CD1c-positive myeloid dendritic cell (primary cell): ENCODE results near the gene CDCA4.

Experiments
- DNase-seq: peaks from one replicate; pipeline ENCODE4 v3.0.0-alpha.2; 2016; ENCODE audit errors: extremely low spot score

CDCA4 gene

DNA sequence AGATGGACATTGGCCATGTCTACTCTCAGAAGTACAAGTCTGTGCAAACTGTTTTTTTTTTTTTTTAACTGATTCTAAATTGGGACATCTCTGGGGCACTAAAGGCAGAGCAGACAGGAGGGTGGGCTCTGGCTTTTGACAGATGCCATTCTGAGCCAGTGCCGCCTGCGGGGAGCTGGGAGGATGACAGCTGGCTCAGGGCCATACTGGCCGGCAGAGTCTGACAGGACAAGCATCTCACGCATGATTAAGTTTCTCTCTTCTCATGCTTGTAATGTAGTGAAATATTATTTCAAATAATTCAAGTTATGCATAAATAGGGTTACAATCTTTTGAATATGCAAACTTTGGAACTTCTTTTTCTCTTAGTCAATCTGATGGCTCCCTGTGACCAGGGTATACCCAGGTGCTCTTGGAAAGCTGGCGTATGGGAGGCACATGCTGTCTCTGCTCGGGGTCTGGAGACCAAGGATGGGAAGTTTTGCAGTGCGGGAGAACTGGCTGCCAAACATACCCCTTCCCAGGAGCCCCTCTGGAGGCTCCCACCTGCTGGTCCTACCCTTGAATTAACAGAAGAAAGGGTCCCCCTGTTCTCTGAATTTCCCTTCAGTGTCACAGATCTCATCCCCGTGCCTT is 7.6 kb downstream of the CDCA4 start:
- DNase-seq, result no peak

GRCh38 chr14:105012171-105012985 is 8.5 kb downstream of the CDCA4 start:
- peak; percentile 25 for DNase-seq

GRCh38 chr14:105011312-105011990 is 9.4 kb downstream of the CDCA4 start:
- DNase-seq, result no peak

GRCh38 chr14:105010891-105011291 is 10.0 kb downstream of the CDCA4 start:
- no peak for DNase-seq

- DNase-seq, result no peak
Observed at GRCh38 chr14:105010106-105010505, 10.8 kb downstream of the CDCA4 start.

GRCh38 chr14:105007593-105008264 is 13.2 kb downstream of the CDCA4 start:
- no peak for DNase-seq

- DNase-seq, result no peak
Observed at GRCh38 chr14:105006831-105007592, 13.9 kb downstream of the CDCA4 start.

DNA sequence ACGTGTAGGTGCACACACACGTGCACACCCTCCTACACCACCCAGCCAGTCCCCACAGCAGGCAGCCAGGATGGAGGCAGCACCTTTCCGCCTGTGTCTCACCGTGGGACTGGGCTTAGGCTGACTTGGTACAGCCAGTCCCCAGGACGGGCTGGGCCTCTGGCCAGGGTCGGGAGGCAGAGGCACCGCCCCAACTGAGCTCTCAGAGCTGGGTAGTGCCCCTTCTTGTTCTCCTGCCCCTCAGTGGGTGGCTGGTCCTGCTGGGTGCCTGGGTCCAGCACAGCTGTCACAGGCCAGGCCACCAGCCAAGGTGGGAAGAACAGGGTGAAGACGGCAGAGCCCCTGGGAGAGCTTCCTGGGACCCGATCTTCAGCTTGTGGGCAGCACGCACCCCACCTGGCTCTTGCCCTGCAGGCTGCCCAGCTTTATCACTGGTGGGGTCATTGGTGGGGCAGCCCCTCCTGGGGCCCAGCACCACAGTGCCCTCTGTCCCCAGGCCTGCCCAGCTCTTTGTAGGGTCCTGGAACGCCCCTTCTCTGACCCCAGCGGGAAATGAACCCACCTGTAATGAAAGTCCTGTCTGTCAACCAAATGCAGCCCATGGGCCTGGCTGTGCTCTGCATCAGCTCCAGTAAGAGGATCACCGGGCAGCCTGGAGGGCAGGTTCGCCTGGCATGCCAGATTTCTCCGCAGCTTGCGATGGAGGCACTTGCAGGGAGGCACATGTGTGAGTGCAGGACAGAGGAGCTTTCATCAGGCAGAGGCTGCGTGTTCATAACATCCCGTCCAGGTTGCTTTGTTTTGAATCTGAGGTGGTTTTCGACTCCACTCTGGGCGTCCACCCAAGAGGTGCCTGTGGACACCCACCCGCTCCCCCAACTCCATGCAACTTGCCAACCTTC is 14.7 kb downstream of the CDCA4 start:
- DNase-seq, result no peak

DNA sequence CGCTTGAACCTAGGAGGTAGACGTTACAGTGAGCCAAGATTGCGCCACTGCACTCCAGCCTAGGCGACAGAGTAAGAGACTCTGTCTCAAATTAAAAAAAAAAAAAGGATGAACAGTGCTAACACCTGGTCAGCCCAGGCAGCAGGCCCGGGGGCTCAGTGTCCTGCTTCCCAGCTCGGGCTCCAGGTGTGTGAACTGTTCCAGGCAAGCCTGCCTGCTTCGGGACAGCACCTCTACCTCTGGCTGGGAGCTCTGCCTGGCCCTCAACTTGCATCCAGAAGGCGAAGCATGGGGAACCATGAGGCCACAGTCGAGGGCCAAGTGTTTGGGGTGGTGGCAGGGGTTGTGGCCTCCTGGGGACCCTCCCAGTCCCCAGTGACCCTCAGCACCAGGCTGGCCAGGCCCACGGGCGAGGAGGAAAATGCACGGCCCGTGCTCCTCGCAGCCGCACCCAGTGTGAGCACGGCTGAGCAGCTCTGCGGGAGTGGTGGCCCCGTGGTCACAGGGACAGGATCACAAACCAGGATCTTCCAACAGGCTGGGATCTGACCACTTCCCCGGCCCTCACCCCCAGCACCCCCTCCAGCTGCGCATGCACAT is 15.5 kb downstream of the CDCA4 start:
- DNase-seq, result no peak

GRCh38 chr14:104999361-104999760 is 21.5 kb downstream of the CDCA4 start:
- DNase-seq, result no peak

GRCh38 chr14:104998801-104999200 is 22.1 kb downstream of the CDCA4 start:
- no peak for DNase-seq

GRCh38 chr14:104996483-104996882 is 24.4 kb downstream of the CDCA4 start:
- DNase-seq, result no peak

DNA sequence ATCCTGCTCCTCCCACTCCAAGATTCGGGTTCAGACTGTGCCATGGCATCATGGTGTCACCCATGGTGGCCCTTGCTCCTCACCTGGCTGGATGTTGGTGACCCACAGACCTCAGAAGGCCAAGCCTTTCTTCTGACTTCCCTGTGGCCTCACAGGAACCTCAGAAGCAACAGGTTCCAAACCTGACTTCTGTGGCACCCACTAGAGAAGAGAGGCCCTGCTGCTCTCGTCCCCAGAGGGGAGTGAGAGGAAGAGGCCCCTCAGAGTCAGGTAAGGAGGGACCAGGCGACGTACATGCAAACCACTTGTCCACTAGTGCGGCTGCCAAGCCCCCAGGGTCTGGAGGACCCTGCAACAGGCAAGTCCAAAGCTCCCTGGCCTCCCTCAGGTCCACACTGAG is 24.9 kb downstream of the CDCA4 start:
- DNase-seq, result no peak

GRCh38 chr14:104994978-104995377 is 25.9 kb downstream of the CDCA4 start:
- no peak for DNase-seq

- DNase-seq, result no peak
Observed at GRCh38 chr14:104993808-104994591, 26.9 kb downstream of the CDCA4 start.

- DNase-seq, result no peak
Observed at GRCh38 chr14:104993306-104993705, 27.6 kb downstream of the CDCA4 start.

DNA sequence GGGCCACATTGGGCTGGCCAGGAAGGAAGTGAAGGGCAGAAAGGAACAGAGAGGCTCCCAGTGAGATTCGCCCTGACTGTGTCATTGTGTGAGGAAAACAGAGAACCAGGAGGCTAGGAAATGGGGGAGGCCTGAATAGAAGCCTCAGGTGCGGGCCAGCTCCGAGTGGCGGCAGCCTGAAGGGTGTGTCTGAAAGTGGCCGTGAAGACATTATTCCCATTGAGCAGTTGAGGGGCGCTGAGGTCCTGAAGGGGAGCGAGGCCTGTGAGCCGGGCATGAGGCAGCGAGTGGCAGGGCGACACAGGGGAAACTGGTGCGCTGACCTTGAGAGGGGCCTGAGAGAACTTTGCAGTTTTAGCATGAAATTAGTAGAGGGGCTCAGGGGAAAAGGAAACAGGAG is 28.4 kb downstream of the CDCA4 start:
- no peak for DNase-seq

- DNase-seq, result no peak
Observed at GRCh38 chr14:104991896-104992230, 29.0 kb downstream of the CDCA4 start.

DNA sequence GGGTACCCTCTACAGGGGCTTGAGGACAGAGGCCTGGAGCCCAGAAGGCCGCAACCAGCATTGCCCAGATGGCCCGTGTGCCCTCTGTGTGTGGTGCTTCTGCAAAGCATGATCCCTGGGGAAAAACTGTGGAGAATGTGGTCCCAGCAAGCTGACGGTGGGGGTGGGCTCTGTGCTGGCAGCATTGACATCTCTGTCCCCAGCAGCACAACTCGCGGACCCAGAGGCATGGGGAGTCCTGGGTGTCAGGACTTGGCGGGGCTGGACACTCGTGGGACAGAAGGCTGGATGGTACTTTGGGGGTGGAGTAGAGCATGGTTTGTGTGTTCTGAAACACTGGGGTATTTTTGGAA is 31.0 kb downstream of the CDCA4 start:
- no peak for DNase-seq
